ENCODE results near the gene MRGPRD. TPM values are rescaled to one million over a fixed set of nuclear protein-coding genes. Genes with fewer than 3 reads are reported as not detected.

The MRGPRD gene
- total and polyA plus RNA-seq, 4 donors, result not detected

GRCh38 chr11:68948496-68948895, 32.3 kb downstream of the MRGPRD start:
- 88% methylated on average over 2 of the region's 2 CpGs for WGBS

GRCh38 chr11:68947151-68947550, 33.6 kb downstream of the MRGPRD start:
- Histone ChIP-seq H3K9ac (ENCODE audit: low read depth in 1 of 2, low read length in 2 of 2) (no peak overlapping the region), H3K27me3 (ENCODE audit: control insufficient read depth in 4 of 4, insufficient read depth in 4 of 4, low read length in 3 of 4) (no peaks in the 10 kb centered on the region), H3K9me3 (ENCODE audit: control insufficient read depth in 4 of 4, low read length in 3 of 4) (no peaks in the 10 kb centered on the region), H3K4me3 (ENCODE audit: low read depth in 1 of 3, low read length in 3 of 3) (no peak overlapping the region), H3K4me1 (ENCODE audit: control insufficient read depth in 4 of 4, insufficient read depth in 4 of 4, low read length in 3 of 4) (no peaks in the 10 kb centered on the region), H3K27ac (ENCODE audit: low read depth in 1 of 2, low read length in 2 of 2) (no peak overlapping the region), H3K36me3 (ENCODE audit: control insufficient read depth in 4 of 4, insufficient read depth in 3 of 4, low read depth in 1 of 4, low read length in 3 of 4) (no peaks in the 10 kb centered on the region)
- WGBS, result 78% methylated on average over 11 of the region's 11 CpGs
- DNase-seq (ENCODE audit: low spot score), result no peak
- TF ChIP-seq RAD21 (IDR thresholded peaks at IDR 0.05) (no peak), ZBTB33 (IDR thresholded peaks at IDR 0.05) (no peak), EGR1 (IDR thresholded peaks at IDR 0.05; ENCODE audit: low read depth in 2 of 2) (no peak), ATF3 (IDR thresholded peaks at IDR 0.05) (no peak), CTCF (IDR thresholded peaks at IDR 0.05; ENCODE audit: low read depth, low read length, missing input control) (no peak), JUND (IDR thresholded peaks at IDR 0.05) (no peak), NR2F2 (IDR thresholded peaks at IDR 0.05) (no peak), HNF4A (conservative IDR thresholded peaks at IDR 0.05) (no peak), HNF4G (IDR thresholded peaks at IDR 0.05) (no peak), YY1 (IDR thresholded peaks at IDR 0.05) (no peak), RXRA (IDR thresholded peaks at IDR 0.05) (no peak), MAX (IDR thresholded peaks at IDR 0.05) (no peak), FOXA2 (IDR thresholded peaks at IDR 0.05) (no peak), REST (IDR thresholded peaks at IDR 0.05) (no peak), SP1 (IDR thresholded peaks at IDR 0.05) (no peak), GABPA (IDR thresholded peaks at IDR 0.05 in 1 of 2, conservative IDR thresholded peaks at IDR 0.05 in 1 of 2) (no peak), TAF1 (conservative IDR thresholded peaks at IDR 0.05) (no peak)

More at GRCh38 chr11:68948496-68948895, 32.3 kb downstream of the MRGPRD start:
- Histone ChIP-seq H3K27me3 (ENCODE audit: control insufficient read depth in 4 of 4, insufficient read depth in 4 of 4, low read length in 3 of 4) (no peaks in the 10 kb centered on the region), H3K9ac (ENCODE audit: low read depth in 1 of 2, low read length in 2 of 2) (no peak overlapping the region), H3K36me3 (ENCODE audit: control insufficient read depth in 4 of 4, insufficient read depth in 3 of 4, low read depth in 1 of 4, low read length in 3 of 4) (no peaks in the 10 kb centered on the region), H3K27ac (ENCODE audit: low read depth in 1 of 2, low read length in 2 of 2) (no peak overlapping the region), H3K9me3 (ENCODE audit: control insufficient read depth in 4 of 4, low read length in 3 of 4) (no peaks in the 10 kb centered on the region), H3K4me1 (ENCODE audit: control insufficient read depth in 4 of 4, insufficient read depth in 4 of 4, low read length in 3 of 4) (no peaks in the 10 kb centered on the region), H3K4me3 (ENCODE audit: low read depth in 1 of 3, low read length in 3 of 3) (no peak overlapping the region)
- DNase-seq (ENCODE audit: low spot score), result no peak
- TF ChIP-seq FOXA2 (IDR thresholded peaks at IDR 0.05) (no peak), ATF3 (IDR thresholded peaks at IDR 0.05) (no peak), RXRA (IDR thresholded peaks at IDR 0.05) (no peak), HNF4A (conservative IDR thresholded peaks at IDR 0.05) (no peak)
